Gastrocnemius medialis (tissue), 4 donors: ENCODE results near the gene FNDC3B.

Source experiments
- CTCF ChIP-seq, 5 experiments: fragments of 450-650 bp in 3 of 5; fragments of 200-600 bp in 2 of 5; sonication (generic) in 2 of 5; IDR thresholded peaks in 4 of 5; conservative IDR thresholded peaks in 1 of 5; 1 replicate in 4 of 5; 2 replicates in 1 of 5; pipeline ENCODE4 v1.5.1; 2016 to 2019; ENCODE audit warnings: antibody characterized with exemption in 5 of 5, mild to moderate bottlenecking in 3 of 5, moderate library complexity in 3 of 5
- POLR2A ChIP-seq, 2 donors: fragments of 450-650 bp; IDR thresholded peaks; one replicate each; pipeline ENCODE4 v1.6.1; 2017; ENCODE audit warnings: antibody characterized with exemption in 2 of 2, mild to moderate bottlenecking in 2 of 2, moderate library complexity in 2 of 2

GRCh38 chr3:172276103-172276502 lies 236.7 kb downstream of the FNDC3B start:
- TF ChIP-seq CTCF (IDR thresholded peaks at IDR 0.05 in 4 of 5, conservative IDR thresholded peaks at IDR 0.05 in 1 of 5) (peak in 4 of 5 experiments; percentile 4 to 39 (median 22)), POLR2A (IDR thresholded peaks at IDR 0.05) (no peak)
